HepG2 (cell line): ENCODE measurements around the gene RBM26. TPM values are rescaled to one million over a fixed set of nuclear protein-coding genes. Genes with fewer than 3 reads are reported as not detected.

Experiments used
- ATAC-seq: fragments of 200-7000 bp; cut with Tn5 transposase; 3 replicates; pipeline ENCODE4 v1.9.1; 2020; ENCODE audit warnings: mild to moderate bottlenecking, moderate library complexity
- BruUV-seq: library from RNA; stranded (reverse); fragments of 400-500 nt; replicated peaks from 2 replicates; lab custom pipeline; 2021; lab: Mats Ljungman, UMichigan
- CTCF ChIA-PET: fragments of 300-600 bp; formaldehyde crosslinking; extraction: SDS; loops from one replicate; lab custom pipeline; 2021; ENCODE audit warnings: low total read pairs, inconsistent platforms, low intra/inter-chr PET ratio; lab: Yijun Ruan, JAX
- POLR2A ChIA-PET: fragments of 350-600 bp; sonication (Branson Sonifier 250); formaldehyde crosslinking; loops from one replicate; lab custom pipeline; 2020; ENCODE audit warnings: antibody characterized with exemption, inconsistent platforms; lab: Yijun Ruan, JAX
- DNase-seq: peaks from one replicate; pipeline ENCODE4 v3.0.0-alpha.2; 2015; ENCODE audit warnings: low spot score
- FAIRE-seq: peaks from 3 replicates; lab custom pipeline; 2011; peaks lifted over from hg19 to GRCh38; lab: Jason Lieb, UNC
- H2AFZ ChIP-seq: one replicate; pipeline ENCODE4 v1.6.1; 2011; ENCODE audit warnings: low read length, inconsistent platforms
- H3K27ac ChIP-seq: fragments of 300-600 bp; 3 replicates; pipeline ENCODE4 v1.8.0; 2011; ENCODE audit warnings: mixed run types, mild to moderate bottlenecking, mixed read lengths, low read length, inconsistent platforms; ENCODE audit not compliant: insufficient read depth; ENCODE audit errors: extremely low read length
- H3K27me3 ChIP-seq, 2 experiments: fragments of 200-600 bp in 1 of 2; 2 replicates in 1 of 2; 3 replicates in 1 of 2; pipeline versions ENCODE4 v1.6.0 to v1.8.0; 2011; ENCODE audit warnings: low read length in 2 of 2, mild to moderate bottlenecking in 2 of 2, moderate library complexity in 2 of 2, inconsistent platforms in 1 of 2; ENCODE audit not compliant: insufficient read depth in 2 of 2, control insufficient read depth in 1 of 2
- H3K36me3 ChIP-seq, 2 experiments: fragments of 200-600 bp in 1 of 2; replicated peaks in 1 of 2; 2 replicates in 1 of 2; 3 replicates in 1 of 2; pipeline versions ENCODE4 v1.5.1 to v1.8.0; 2011; ENCODE audit warnings: low read length in 2 of 2, inconsistent platforms in 1 of 2; ENCODE audit not compliant: insufficient read depth in 2 of 2, control insufficient read depth in 1 of 2
- H3K4me1 ChIP-seq: 2 replicates; pipeline ENCODE4 v1.5.1; 2012; ENCODE audit warnings: low read length, inconsistent platforms; ENCODE audit not compliant: insufficient read depth
- H3K4me2 ChIP-seq: 2 replicates; pipeline ENCODE4 v1.6.0; 2011; ENCODE audit warnings: low read depth, low read length, inconsistent platforms
- H3K4me3 ChIP-seq, 3 experiments: fragments of 200-600 bp in 1 of 3; sonication (generic), shearing (Covaris generic) in 1 of 3; replicated peaks in 1 of 3; 2 replicates each; pipeline ENCODE4 v1.5.1; 2011 to 2016; ENCODE audit warnings: low read length in 3 of 3, inconsistent platforms in 2 of 3, low read depth in 2 of 3, mild to moderate bottlenecking in 2 of 3, control low read depth in 1 of 3, mixed read lengths in 1 of 3; ENCODE audit not compliant: insufficient read depth in 1 of 3
- H3K79me2 ChIP-seq: one replicate; pipeline ENCODE4 v1.6.1; 2011; ENCODE audit warnings: low read length, inconsistent platforms; ENCODE audit not compliant: insufficient read depth
- H3K9ac ChIP-seq: 2 replicates; pipeline ENCODE4 v1.6.0; 2011; ENCODE audit warnings: mild to moderate bottlenecking, low read depth, low read length, inconsistent platforms; ENCODE audit not compliant: insufficient read depth
- H3K9me3 ChIP-seq: 2 replicates; pipeline ENCODE4 v1.5.1; 2012; ENCODE audit warnings: mild to moderate bottlenecking, low read length
- H4K20me1 ChIP-seq: 2 replicates; pipeline ENCODE4 v1.6.0; 2011; ENCODE audit warnings: inconsistent platforms, mild to moderate bottlenecking, low read length, moderate library complexity; ENCODE audit not compliant: insufficient read depth
- PAX8 ChIP-seq: sonication (generic); formaldehyde crosslinking; IDR thresholded peaks from 2 replicates; pipeline ENCODE4 v1.8.0; 2022; ENCODE audit warnings: mild to moderate bottlenecking, missing genetic modification reagents, borderline replicate concordance
- SAP130 ChIP-seq: IDR thresholded peaks from 2 replicates; pipeline ENCODE4 v1.6.1; 2016; ENCODE audit warnings: low read depth
- SMAD3 ChIP-seq: sonication (generic); formaldehyde crosslinking; IDR thresholded peaks from 2 replicates; pipeline ENCODE4 v1.4.0; 2020; ENCODE audit warnings: missing genetic modification reagents
- WGBS: methylation state at CpG from one replicate; pipeline ENCODE4 v1.1.6; 2017; ENCODE audit warnings: low lambda C conversion rate; 5-methylcytosine and 5-hydroxymethylcytosine counted together
- in situ Hi-C: cut with HindIII; loops from 2 replicates; pipeline ENCODE4 v1.10.0; 2017; ENCODE audit warnings: low pct_unique_long_range_greater_than_20kb; ENCODE audit not compliant: extremely low pct_ligation_motif_present
- intact Hi-C: fragments of 100-400 bp; cut with micrococcal nuclease; formaldehyde crosslinking; loops from one replicate; pipeline ENCODE4 v1.10.0; 2022; ENCODE audit not compliant: unreplicated experiment
- polyA plus RNA-seq, 8 experiments: library from polyadenylated mRNA; depleted of rRNA in 3 of 8; stranded (reverse) in 7 of 8; unstranded in 1 of 8; fragments of >200 nt; fragmentation: Illumina TruSeq in 4 of 8; extraction: Trizol in 4 of 8; gene quantifications; 2 replicates each; pipeline versions ENCODE4 v1.2.1 to v1.2.3, GENCODE V29; 2011 to 2016; ENCODE audit warnings: low read depth in 4 of 8, missing spikeins in 1 of 8, mixed read lengths in 1 of 8; ENCODE audit not compliant: insufficient read depth in 1 of 8
- total RNA-seq, 5 experiments: library from RNA; depleted of rRNA; stranded (reverse); fragments of >200 nt; fragmentation: Illumina TruSeq; extraction: Trizol; gene quantifications; 2 replicates each; pipeline ENCODE4 v1.2.3, GENCODE V29; 2016; ENCODE audit warnings: low read depth in 1 of 5
- TF ChIP-seq, protein P1 (sequence below): sonication (generic); formaldehyde crosslinking; IDR thresholded peaks from 2 replicates; pipeline ENCODE4 v1.4.0; 2020; ENCODE audit warnings: missing genetic modification reagents
- TF ChIP-seq, protein P2 (sequence below): sonication (generic); formaldehyde crosslinking; IDR thresholded peaks from 2 replicates; pipeline ENCODE4 v1.4.0; 2020; ENCODE audit warnings: missing genetic modification reagents

Gene RBM26
- total and polyA plus RNA-seq, 2 of the 13 experiments (the other 11 are each of a cell fraction or from before 2014, with no cell fraction given) = 19.4 to 34.4 TPM

DNA sequence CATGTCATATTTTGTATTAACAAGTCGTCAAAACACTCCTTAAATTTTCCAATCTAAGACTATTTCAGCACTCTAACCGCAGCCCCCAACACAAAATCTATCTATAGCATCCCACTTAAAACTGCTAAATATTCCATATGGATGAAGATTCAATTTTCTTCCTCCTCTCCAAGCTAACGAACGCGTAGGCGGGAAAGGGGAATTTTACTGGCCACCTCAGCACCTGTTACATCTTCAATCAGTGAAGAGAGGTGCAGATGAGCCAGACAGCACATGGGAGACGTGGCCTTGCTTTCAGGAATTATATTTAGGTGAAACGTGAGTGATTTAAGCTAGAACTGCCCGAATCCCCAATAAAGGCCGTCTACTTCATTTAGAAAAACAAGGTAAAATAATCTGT, 1.1 kb downstream of the RBM26 start:
- Histone ChIP-seq H3K9me3 (no peaks in the 10 kb centered on the region), H3K36me3 (no peaks in the 10 kb centered on the region; a peak in 3 of 5 replicates), H3K79me2 (peaks cover 72% of the 10 kb centered on the region), H2AFZ (no peak overlapping the region)
- TSS peak; percentile 54 for BruUV-seq
- intact Hi-C loops = loop anchor here (1.0 to 5.0 kb wide), 2 partner anchors 11 to 937 kb away; partner anchors contain the start of gene SPRY2
- in situ Hi-C loops = loop anchor here (25.0 kb wide), 1 partner anchor 932 kb away; the partner anchor contains the start of gene SPRY2
- CTCF ChIA-PET = no interaction called here
- TF ChIP-seq SAP130 (CRISPR knock-in tag) = 0 out of 2 replicates have a peak, but pooled peaks have one; percentile 7
- TF ChIP-seq, protein P1, sequence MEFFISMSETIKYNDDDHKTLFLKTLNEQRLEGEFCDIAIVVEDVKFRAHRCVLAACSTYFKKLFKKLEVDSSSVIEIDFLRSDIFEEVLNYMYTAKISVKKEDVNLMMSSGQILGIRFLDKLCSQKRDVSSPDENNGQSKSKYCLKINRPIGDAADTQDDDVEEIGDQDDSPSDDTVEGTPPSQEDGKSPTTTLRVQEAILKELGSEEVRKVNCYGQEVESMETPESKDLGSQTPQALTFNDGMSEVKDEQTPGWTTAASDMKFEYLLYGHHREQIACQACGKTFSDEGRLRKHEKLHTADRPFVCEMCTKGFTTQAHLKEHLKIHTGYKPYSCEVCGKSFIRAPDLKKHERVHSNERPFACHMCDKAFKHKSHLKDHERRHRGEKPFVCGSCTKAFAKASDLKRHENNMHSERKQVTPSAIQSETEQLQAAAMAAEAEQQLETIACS (CRISPR knock-in tag) = no peak
- 0 out of 2 replicates have a peak, but pooled peaks have one; percentile 30 for TF ChIP-seq SMAD3 (CRISPR knock-in tag)
- TF ChIP-seq, protein P2, sequence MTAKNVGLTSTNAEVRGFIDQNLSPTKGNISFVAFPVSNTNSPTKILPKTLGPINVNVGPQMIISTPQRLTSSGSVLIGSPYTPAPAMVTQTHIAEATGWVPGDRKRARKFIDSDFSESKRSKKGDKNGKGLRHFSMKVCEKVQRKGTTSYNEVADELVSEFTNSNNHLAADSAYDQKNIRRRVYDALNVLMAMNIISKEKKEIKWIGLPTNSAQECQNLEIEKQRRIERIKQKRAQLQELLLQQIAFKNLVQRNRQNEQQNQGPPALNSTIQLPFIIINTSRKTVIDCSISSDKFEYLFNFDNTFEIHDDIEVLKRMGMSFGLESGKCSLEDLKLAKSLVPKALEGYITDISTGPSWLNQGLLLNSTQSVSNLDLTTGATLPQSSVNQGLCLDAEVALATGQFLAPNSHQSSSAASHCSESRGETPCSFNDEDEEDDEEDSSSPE = 0 out of 2 replicates have a peak, but pooled peaks have one; percentile 15
- 0 out of 2 replicates have a peak, but pooled peaks have one; percentile 26 for TF ChIP-seq PAX8 (CRISPR knock-in tag)
- TF ChIP-seq, all 625 proteins: peak for 4
- Histone ChIP-seq H3K9ac (peak overlapping the region; percentile 98), H3K4me3 (peak overlapping the region; percentile 86 to 94 (median 92)), H4K20me1 (peaks cover 23% of the 10 kb centered on the region), H3K27me3 (no peaks in the 10 kb centered on the region; a peak in 1 of 5 replicates), H3K4me1 (peaks cover 58% of the 10 kb centered on the region), H3K27ac (peak overlapping the region; percentile 98), H3K4me2 (peak overlapping the region; percentile 87)
- DNase-seq = no peak
- 0% methylated on average over 10 of the region's 10 CpGs for WGBS
- POLR2A ChIA-PET = interaction anchor here (1.3 to 2.3 kb wide), 2 partner anchors 11 to 19 kb away, joined by 5 to 24 read pairs; no protein-coding TSS in a partner anchor
- no peak for ATAC-seq
- FAIRE-seq = no peak
